H1 (cell line): Measurements from ENCODE around the gene TEAD1. TPM values are rescaled to one million over a fixed set of nuclear protein-coding genes. Genes with fewer than 3 reads are reported as not detected.

Source experiments
- CTCF ChIA-PET: fragments of 300-600 bp; sonication (Branson Sonifier 250); formaldehyde crosslinking; loops from one replicate; lab custom pipeline; 2021; ENCODE audit not compliant: partially characterized antibody; lab: Charles Lee
- POLR2A ChIA-PET: fragments of 300-600 bp; sonication (Branson Sonifier 250); formaldehyde crosslinking; loops from one replicate; lab custom pipeline; 2021; ENCODE audit warnings: inconsistent platforms; ENCODE audit not compliant: partially characterized antibody; lab: Charles Lee
- DNase-seq, 2 experiments: peaks; one replicate each; pipeline versions ENCODE4 v3.0.0 to v3.0.0-alpha.2; 2010 to 2022; ENCODE audit warnings: low spot score in 2 of 2, low read depth in 1 of 2, mixed read lengths in 1 of 2
- FAIRE-seq: peaks from 2 replicates; lab custom pipeline; 2011; peaks lifted over from hg19 to GRCh38; lab: Jason Lieb, UNC
- H2AFZ ChIP-seq: 2 replicates; pipeline ENCODE4 v1.8.1; 2012; ENCODE audit warnings: low read length, inconsistent platforms
- H2AK5ac ChIP-seq: 2 replicates; pipeline ENCODE4 v1.6.1; 2013; ENCODE audit warnings: low read depth, low read length
- H2BK120ac ChIP-seq: replicated peaks from 2 replicates; pipeline ENCODE3; 2013; ENCODE audit warnings: low read depth, low read length, inconsistent platforms
- H2BK12ac ChIP-seq: 2 replicates; pipeline ENCODE4 v1.6.1; 2013; ENCODE audit warnings: low read depth, low read length
- H2BK15ac ChIP-seq: 2 replicates; pipeline ENCODE4 v1.6.1; 2013; ENCODE audit warnings: low read length
- H2BK20ac ChIP-seq: 2 replicates; pipeline ENCODE4 v1.6.1; 2013; ENCODE audit warnings: low read length
- H2BK5ac ChIP-seq: 2 replicates; pipeline ENCODE4 v1.6.1; 2013; ENCODE audit warnings: low read depth, low read length
- H3K14ac ChIP-seq: 2 replicates; pipeline ENCODE4 v1.6.1; 2013; ENCODE audit warnings: inconsistent platforms; ENCODE audit not compliant: insufficient read length
- H3K18ac ChIP-seq: 2 replicates; pipeline ENCODE4 v1.6.1; 2013; ENCODE audit warnings: low read length; ENCODE audit errors: extremely low read depth
- H3K23ac ChIP-seq: 2 replicates; pipeline ENCODE4 v1.6.1; 2013; ENCODE audit warnings: inconsistent platforms; ENCODE audit not compliant: insufficient read length
- H3K23me2 ChIP-seq: 2 replicates; pipeline ENCODE4 v1.6.1; 2013; ENCODE audit warnings: low read depth, low read length
- H3K27ac ChIP-seq: 2 replicates; pipeline ENCODE4 v1.6.1; 2011; ENCODE audit warnings: low read depth, low read length, inconsistent platforms
- H3K27me3 ChIP-seq, 4 experiments: replicated peaks in 1 of 4; 1 replicate in 1 of 4; 2 replicates in 3 of 4; pipeline versions ENCODE4 v1.6.1 to v1.8.1; 2011 to 2013; ENCODE audit warnings: low read length in 3 of 4, mild to moderate bottlenecking in 3 of 4, inconsistent platforms in 2 of 4, mixed read lengths in 2 of 4, moderate library complexity in 1 of 4; ENCODE audit not compliant: control insufficient read depth in 3 of 4, insufficient read depth in 3 of 4; ENCODE audit errors: extremely low read depth in 1 of 4
- H3K36me3 ChIP-seq, 4 experiments: 2 replicates each; pipeline versions ENCODE4 v1.6.1 to v1.8.1; 2011 to 2013; ENCODE audit warnings: mild to moderate bottlenecking in 4 of 4, low read length in 3 of 4, moderate library complexity in 2 of 4, control low read depth in 1 of 4, inconsistent platforms in 1 of 4; ENCODE audit not compliant: insufficient read depth in 4 of 4, control insufficient read depth in 2 of 4
- H3K4ac ChIP-seq: replicated peaks from 2 replicates; pipeline ENCODE3; 2013; ENCODE audit warnings: low read length, low read depth, mixed read lengths, inconsistent platforms; ENCODE audit not compliant: insufficient read length
- H3K4me1 ChIP-seq, 4 experiments: replicated peaks in 1 of 4; 1 replicate in 1 of 4; 2 replicates in 3 of 4; pipeline versions ENCODE4 v1.6.1 to v1.8.1; 2011 to 2013; ENCODE audit warnings: low read length in 3 of 4, inconsistent platforms in 2 of 4, mixed read lengths in 1 of 4; ENCODE audit not compliant: insufficient read depth in 4 of 4, control insufficient read depth in 3 of 4
- H3K4me2 ChIP-seq, 2 experiments: 2 replicates each; pipeline versions ENCODE4 v1.6.1 to v1.8.1; 2011 to 2013; ENCODE audit warnings: low read depth in 2 of 2, low read length in 2 of 2, control low read depth in 1 of 2, inconsistent platforms in 1 of 2, mild to moderate bottlenecking in 1 of 2; ENCODE audit not compliant: insufficient read depth in 1 of 2
- H3K4me3 ChIP-seq, 4 experiments: fragments of 200-600, 300-600 bp in 1 of 4; sonication (generic), shearing (Covaris generic), sonication (Bioruptor Twin) in 1 of 4; 2 replicates each; pipeline versions ENCODE4 v1.5.1 to v1.8.1; 2011 to 2016; ENCODE audit warnings: low read length in 4 of 4, low read depth in 3 of 4, control low read depth in 2 of 4, inconsistent platforms in 2 of 4, mild to moderate bottlenecking in 2 of 4, mixed read lengths in 1 of 4, moderate library complexity in 1 of 4; ENCODE audit not compliant: insufficient read depth in 2 of 4; ENCODE audit errors: extremely low read depth in 1 of 4
- H3K56ac ChIP-seq: replicated peaks from 2 replicates; pipeline ENCODE3; 2013; ENCODE audit warnings: low read depth, mild to moderate bottlenecking, mixed read lengths, low read length, inconsistent platforms; ENCODE audit not compliant: insufficient read length
- H3K79me1 ChIP-seq: 2 replicates; pipeline ENCODE4 v1.6.1; 2013; ENCODE audit warnings: low read depth, low read length, control low read depth
- H3K79me2 ChIP-seq, 2 experiments: 2 replicates each; pipeline versions ENCODE4 v1.6.1 to v1.8.1; 2012 to 2013; ENCODE audit warnings: low read length in 2 of 2, mild to moderate bottlenecking in 2 of 2, inconsistent platforms in 1 of 2; ENCODE audit not compliant: insufficient read depth in 2 of 2, control insufficient read depth in 1 of 2
- H3K9ac ChIP-seq, 4 experiments: replicated peaks in 1 of 4; 1 replicate in 1 of 4; 2 replicates in 3 of 4; pipeline versions ENCODE4 v1.6.1 to v1.8.1; 2011 to 2013; ENCODE audit warnings: low read depth in 3 of 4, low read length in 3 of 4, control low read depth in 2 of 4, mild to moderate bottlenecking in 2 of 4, moderate library complexity in 2 of 4, inconsistent platforms in 1 of 4; ENCODE audit errors: extremely low read depth in 1 of 4
- H3K9me3 ChIP-seq, 2 experiments: 2 replicates each; pipeline versions ENCODE4 v1.6.1 to v1.8.1; 2012 to 2013; ENCODE audit warnings: mild to moderate bottlenecking in 2 of 2, moderate library complexity in 2 of 2, control low read depth in 1 of 2, inconsistent platforms in 1 of 2, low read depth in 1 of 2, low read length in 1 of 2, mixed read lengths in 1 of 2; ENCODE audit not compliant: insufficient read depth in 2 of 2
- H4K20me1 ChIP-seq, 2 experiments: replicated peaks in 1 of 2; 2 replicates each; pipeline versions ENCODE3 to v1.8.1; 2011 to 2013; ENCODE audit warnings: inconsistent platforms in 2 of 2, low read length in 2 of 2, mild to moderate bottlenecking in 1 of 2; ENCODE audit not compliant: insufficient read depth in 2 of 2, control insufficient read depth in 1 of 2
- H4K5ac ChIP-seq: 2 replicates; pipeline ENCODE4 v1.6.1; 2013; ENCODE audit warnings: low read length, low read depth, mixed read lengths, inconsistent platforms; ENCODE audit not compliant: insufficient read length
- H4K8ac ChIP-seq: 2 replicates; pipeline ENCODE4 v1.8.0; 2013; ENCODE audit warnings: mild to moderate bottlenecking, moderate library complexity, low read length, inconsistent platforms; ENCODE audit not compliant: insufficient read depth; ENCODE audit errors: extremely low read depth
- H4K91ac ChIP-seq: replicated peaks from 2 replicates; pipeline ENCODE3; 2013; ENCODE audit warnings: low read length, mixed read lengths, inconsistent platforms; ENCODE audit not compliant: insufficient read length
- CEBPB ChIP-seq: IDR thresholded peaks from 2 replicates; pipeline ENCODE4 v1.6.1; 2012; ENCODE audit warnings: low read depth, low read length
- CTBP2 ChIP-seq: IDR thresholded peaks from 2 replicates; pipeline ENCODE4 v1.7.0; 2011; ENCODE audit warnings: borderline replicate concordance, mild to moderate bottlenecking, moderate library complexity, mixed read lengths, low read length; ENCODE audit not compliant: insufficient read depth, insufficient read length
- GABPA ChIP-seq: IDR thresholded peaks from 2 replicates; pipeline ENCODE4 v1.6.1; 2011; ENCODE audit warnings: mild to moderate bottlenecking, low read length, moderate library complexity, borderline replicate concordance; ENCODE audit not compliant: insufficient read depth
- POLR2AphosphoS5 ChIP-seq: IDR thresholded peaks from 2 replicates; pipeline ENCODE4 v1.6.1; 2011; ENCODE audit warnings: low read depth, low read length
- RBBP5 ChIP-seq: IDR thresholded peaks from 2 replicates; pipeline ENCODE4 v1.7.1; 2012; ENCODE audit warnings: low read depth, mild to moderate bottlenecking, inconsistent platforms, low read length, moderate library complexity, borderline replicate concordance
- SP4 ChIP-seq: IDR thresholded peaks from 2 replicates; pipeline ENCODE4 v1.6.1; 2012; ENCODE audit warnings: low read length, inconsistent platforms
- ZNF274 ChIP-seq: IDR thresholded peaks from 2 replicates; pipeline ENCODE4 v1.7.0; 2012; ENCODE audit warnings: low read length, borderline replicate concordance; ENCODE audit errors: extremely low read depth
- WGBS, 2 experiments: shearing (Covaris generic) in 1 of 2; methylation state at CpG; one replicate each; pipeline versions ENCODE4 v1.1.6 to v1.1.7; 2013 to 2015; ENCODE audit warnings: low lambda C conversion rate in 2 of 2, mixed read lengths in 2 of 2, inconsistent platforms in 1 of 2, low coverage in 1 of 2, missing lambda C conversion rate in 1 of 2; ENCODE audit not compliant: insufficient replicate concordance in 2 of 2, insufficient coverage in 1 of 2, insufficient read length in 1 of 2; ENCODE audit errors: extremely low coverage in 1 of 2, missing lambda C conversion rate in 1 of 2; 5-methylcytosine and 5-hydroxymethylcytosine counted together
- polyA plus RNA-seq, 7 experiments: library from polyadenylated mRNA; depleted of rRNA in 3 of 7; stranded (reverse) in 5 of 7; unstranded in 2 of 7; fragments of >200 nt in 5 of 7; fragments of 200-250 nt in 2 of 7; gene quantifications; 1 replicate in 5 of 7; 2 replicates in 1 of 7; 4 replicates in 1 of 7; pipeline versions ENCODE4 v1.2.1 to v1.2.3, GENCODE V29; 2011 to 2013; ENCODE audit warnings: missing spikeins in 2 of 7, mixed read lengths in 2 of 7
- total RNA-seq: library from RNA; stranded (reverse); fragmentation: NEBNext Ultra II Directional; extraction: Animal tissue kit (Norgen Biotek cat#: 25700); gene quantifications from 2 replicates; pipeline ENCODE4 v1.2.1, GENCODE V29; 2021
- TF ChIP-seq, protein P1 (sequence below): IDR thresholded peaks from 2 replicates; pipeline ENCODE4 v1.6.1; 2012; ENCODE audit warnings: low read length, inconsistent platforms

The TEAD1 gene
- total and polyA plus RNA-seq, 2 of the 8 experiments (the other 6 are each of a cell fraction or from before 2014, with no cell fraction given), result 15.6 to 67.4 TPM

DNA sequence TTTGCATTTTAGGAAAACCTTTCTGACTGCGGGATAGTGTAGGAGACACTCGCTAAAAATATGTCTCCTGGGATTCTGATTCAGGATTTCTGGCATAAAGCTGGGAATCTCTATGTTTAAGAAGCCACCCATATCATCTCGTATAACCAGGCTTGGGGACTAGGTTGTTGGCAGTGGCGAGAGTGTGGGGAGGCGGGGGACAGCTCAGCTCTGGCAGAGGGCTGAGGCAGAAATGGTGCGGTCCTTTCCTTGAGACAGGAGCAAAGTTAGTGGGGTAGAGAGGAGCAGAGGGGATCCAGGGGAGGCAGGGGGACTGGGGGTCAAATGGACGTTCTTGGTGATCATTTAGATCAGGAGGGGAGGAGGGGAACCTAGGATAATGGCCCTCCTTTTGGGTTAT lies 74.3 kb downstream of the TEAD1 start:
- H3K4me2 ChIP-seq, result peak overlapping the region in 1 of 2 experiments; percentile 40; a peak in 1 of 4 replicates
- no peak overlapping the region for H4K5ac ChIP-seq
- CTCF ChIA-PET, result interaction anchor here (1.1 to 1.8 kb wide), 3 partner anchors 12 to 140 kb away, joined by 3 to 4 read pairs (median 3); no protein-coding TSS in a partner anchor
- H3K23me2 ChIP-seq, result no peaks in the 10 kb centered on the region
- no peak overlapping the region for H2AFZ ChIP-seq
- H3K9me3 ChIP-seq, result no peaks in the 10 kb centered on the region
- no peak overlapping the region for H3K4me3 ChIP-seq
- H2BK15ac ChIP-seq, result no peak overlapping the region
- H2AK5ac ChIP-seq, result no peak overlapping the region
- DNase-seq (no peak), FAIRE-seq (no peak)
- 81% methylated on average over 7 of the region's 7 CpGs; no CpG with 5 or more reads in 1 of the 2 experiments for WGBS, 2 experiments
- H2BK5ac ChIP-seq, result no peak overlapping the region; the same call in 1 of the 2 replicates
- H3K27ac ChIP-seq, result no peak overlapping the region
- H3K79me1 ChIP-seq, result peaks cover 14% of the 10 kb centered on the region
- H4K20me1 ChIP-seq, result peaks cover 3 to 26% of the 10 kb centered on the region in 2 experiments
- no peak overlapping the region for H4K8ac ChIP-seq
- H2BK20ac ChIP-seq, result no peak overlapping the region
- H2BK12ac ChIP-seq, result no peak overlapping the region
- H3K14ac ChIP-seq, result no peak overlapping the region
- no peak overlapping the region for H3K56ac ChIP-seq
- peak overlapping the region; percentile 18 for H4K91ac ChIP-seq
- no peak overlapping the region for H2BK120ac ChIP-seq
- H3K36me3 ChIP-seq, result no peaks in the 10 kb centered on the region
- no peaks in the 10 kb centered on the region for H3K27me3 ChIP-seq
- H3K4me1 ChIP-seq, result peaks cover 9 to 29% (median 27%) of the 10 kb centered on the region in 4 experiments
- no peak overlapping the region for H3K18ac ChIP-seq
- peaks cover 0 to 89% of the 10 kb centered on the region in 2 experiments for H3K79me2 ChIP-seq
- no peak overlapping the region for H3K4ac ChIP-seq
- POLR2A ChIA-PET, result no interaction called here
- H3K23ac ChIP-seq, result no peak overlapping the region
- no peak overlapping the region for H3K9ac ChIP-seq
- TF ChIP-seq POLR2AphosphoS5, result no peak
- TF ChIP-seq CTBP2, result no peak
- no peak for TF ChIP-seq ZNF274
- no peak for TF ChIP-seq GABPA
- no peak for TF ChIP-seq SP4
- TF ChIP-seq RBBP5, result no peak
- TF ChIP-seq, protein P1, sequence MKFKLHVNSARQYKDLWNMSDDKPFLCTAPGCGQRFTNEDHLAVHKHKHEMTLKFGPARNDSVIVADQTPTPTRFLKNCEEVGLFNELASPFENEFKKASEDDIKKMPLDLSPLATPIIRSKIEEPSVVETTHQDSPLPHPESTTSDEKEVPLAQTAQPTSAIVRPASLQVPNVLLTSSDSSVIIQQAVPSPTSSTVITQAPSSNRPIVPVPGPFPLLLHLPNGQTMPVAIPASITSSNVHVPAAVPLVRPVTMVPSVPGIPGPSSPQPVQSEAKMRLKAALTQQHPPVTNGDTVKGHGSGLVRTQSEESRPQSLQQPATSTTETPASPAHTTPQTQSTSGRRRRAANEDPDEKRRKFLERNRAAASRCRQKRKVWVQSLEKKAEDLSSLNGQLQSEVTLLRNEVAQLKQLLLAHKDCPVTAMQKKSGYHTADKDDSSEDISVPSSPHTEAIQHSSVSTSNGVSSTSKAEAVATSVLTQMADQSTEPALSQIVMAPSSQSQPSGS, result no peak
- TF ChIP-seq CEBPB, result no peak
